ENCODE results near the gene RASGEF1C.
A peak's percentile ranks its signal among the peaks of the same experiment; 100 is the strongest.

Gene RASGEF1C

DNA sequence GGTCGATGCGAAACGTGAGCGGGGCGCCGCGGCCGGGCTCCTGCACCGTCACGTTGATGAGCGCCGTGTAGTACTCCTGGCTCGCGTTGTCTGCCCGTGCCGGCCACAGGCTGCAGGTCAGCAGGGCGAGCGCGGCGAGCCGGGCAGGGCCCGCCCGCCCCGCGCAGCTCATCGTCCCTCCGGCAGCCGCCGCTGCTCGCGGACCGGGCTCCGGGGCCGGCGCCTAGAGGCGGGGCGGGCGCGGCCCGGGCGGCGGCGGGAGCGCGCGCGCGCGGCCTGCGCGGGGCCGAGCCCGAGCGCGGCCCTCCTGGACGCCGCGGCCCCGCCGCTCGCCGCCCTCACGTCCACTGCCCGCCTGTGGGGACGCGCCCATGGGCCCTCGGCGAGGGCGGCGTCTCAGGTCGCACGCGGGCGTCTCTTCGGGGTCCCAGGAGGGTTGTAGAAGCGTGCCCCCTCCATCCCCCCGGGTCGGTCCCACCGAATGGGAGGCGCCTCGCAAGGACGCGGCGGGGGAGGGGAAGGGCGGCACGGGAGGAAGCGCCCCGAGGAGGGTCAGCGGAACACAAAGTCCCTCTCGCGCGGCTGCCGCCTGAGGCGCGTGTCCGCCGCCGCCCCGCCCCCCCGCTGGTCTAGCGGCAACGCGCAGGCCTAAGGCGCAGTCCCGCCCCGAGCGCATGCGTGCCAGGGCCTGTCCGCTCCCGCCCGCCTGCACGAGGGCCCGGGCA lies 137.3 kb downstream of the RASGEF1C start, which contains the start of gene RNF130:
Gene RNF130, minus strand, starts transcription at position 229 of the 725 bp plus-strand sequence. Its CDS starts 57 bp downstream, at position 172.
- in situ Hi-C loops (cut with HindIII; ENCODE audit: low pct_ligation_motif_present, low sequenced_read_pairs), result no loop called here
- H3K36me3 ChIP-seq (replicated peaks), result no peaks in the 10 kb centered on the region
- DNase-seq, result peak; percentile 81

DNA sequence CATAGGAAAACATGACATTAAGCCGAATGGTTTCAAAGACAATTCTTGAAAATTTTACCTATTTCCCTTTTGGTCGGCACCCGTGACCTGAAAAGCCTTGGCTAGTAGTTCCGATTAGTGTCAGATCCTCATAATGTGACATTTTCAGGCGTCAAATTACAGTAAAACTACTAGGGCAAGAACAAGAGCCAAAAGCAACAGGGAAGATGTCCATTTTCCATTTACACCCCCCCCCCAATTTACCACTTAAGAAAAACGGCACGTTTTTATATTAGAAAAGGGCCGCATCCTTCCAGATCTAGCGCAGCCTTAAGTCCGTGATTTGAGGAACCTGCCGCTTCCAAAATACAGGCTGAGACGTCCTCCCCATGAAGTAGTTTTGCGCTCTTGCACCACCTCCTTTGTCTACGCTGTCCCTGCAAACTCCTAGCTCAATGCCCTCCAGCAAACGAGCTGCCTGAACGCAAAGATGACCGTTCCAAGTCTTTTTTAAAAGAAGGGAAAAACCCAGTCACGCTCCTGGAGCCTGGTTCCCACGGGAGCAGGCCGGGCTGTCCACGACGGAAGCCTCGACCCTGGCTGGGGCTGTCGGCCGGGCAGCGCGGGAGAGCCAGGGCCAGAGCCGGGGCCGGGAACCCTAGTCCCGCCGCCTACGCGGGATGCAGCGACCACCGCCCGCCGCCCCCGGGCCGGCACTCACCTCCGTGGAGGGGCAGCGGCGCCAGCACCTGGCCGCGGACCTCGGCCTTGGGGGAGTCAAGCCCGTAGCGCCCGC lies 138.1 kb downstream of the RASGEF1C start:
- Histone ChIP-seq H3K27me3 (replicated peaks) (no peaks in the 10 kb centered on the region), H3K27ac (peak overlapping the region; percentile 27), H3K4me3 (ENCODE audit: low read depth, low read length) (peak overlapping the region; percentile 71), H3K36me3 (replicated peaks) (no peaks in the 10 kb centered on the region)
- peak; percentile 30 for DNase-seq
- TF ChIP-seq, protein P1, sequence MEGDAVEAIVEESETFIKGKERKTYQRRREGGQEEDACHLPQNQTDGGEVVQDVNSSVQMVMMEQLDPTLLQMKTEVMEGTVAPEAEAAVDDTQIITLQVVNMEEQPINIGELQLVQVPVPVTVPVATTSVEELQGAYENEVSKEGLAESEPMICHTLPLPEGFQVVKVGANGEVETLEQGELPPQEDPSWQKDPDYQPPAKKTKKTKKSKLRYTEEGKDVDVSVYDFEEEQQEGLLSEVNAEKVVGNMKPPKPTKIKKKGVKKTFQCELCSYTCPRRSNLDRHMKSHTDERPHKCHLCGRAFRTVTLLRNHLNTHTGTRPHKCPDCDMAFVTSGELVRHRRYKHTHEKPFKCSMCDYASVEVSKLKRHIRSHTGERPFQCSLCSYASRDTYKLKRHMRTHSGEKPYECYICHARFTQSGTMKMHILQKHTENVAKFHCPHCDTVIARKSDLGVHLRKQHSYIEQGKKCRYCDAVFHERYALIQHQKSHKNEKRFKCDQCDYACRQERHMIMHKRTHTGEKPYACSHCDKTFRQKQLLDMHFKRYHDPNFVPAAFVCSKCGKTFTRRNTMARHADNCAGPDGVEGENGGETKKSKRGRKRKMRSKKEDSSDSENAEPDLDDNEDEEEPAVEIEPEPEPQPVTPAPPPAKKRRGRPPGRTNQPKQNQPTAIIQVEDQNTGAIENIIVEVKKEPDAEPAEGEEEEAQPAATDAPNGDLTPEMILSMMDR (IDR thresholded peaks at IDR 0.05; ENCODE audit: low read depth, low read length, missing control alignments), result no peak
- in situ Hi-C loops (cut with HindIII; ENCODE audit: low pct_ligation_motif_present, low sequenced_read_pairs), result no loop called here

More for the DNA sequence above, 137.3 kb downstream of the RASGEF1C start, which contains the start of gene RNF130:
- Histone ChIP-seq H3K27me3 (replicated peaks) (no peaks in the 10 kb centered on the region), H3K4me3 (ENCODE audit: low read depth, low read length) (peak within 1 kb of the TSS; percentile 71), H3K27ac (peak within 1 kb of the TSS; percentile 83)
- TF ChIP-seq, protein P1 (IDR thresholded peaks at IDR 0.05; ENCODE audit: low read depth, low read length, missing control alignments), result no peak

DNA sequence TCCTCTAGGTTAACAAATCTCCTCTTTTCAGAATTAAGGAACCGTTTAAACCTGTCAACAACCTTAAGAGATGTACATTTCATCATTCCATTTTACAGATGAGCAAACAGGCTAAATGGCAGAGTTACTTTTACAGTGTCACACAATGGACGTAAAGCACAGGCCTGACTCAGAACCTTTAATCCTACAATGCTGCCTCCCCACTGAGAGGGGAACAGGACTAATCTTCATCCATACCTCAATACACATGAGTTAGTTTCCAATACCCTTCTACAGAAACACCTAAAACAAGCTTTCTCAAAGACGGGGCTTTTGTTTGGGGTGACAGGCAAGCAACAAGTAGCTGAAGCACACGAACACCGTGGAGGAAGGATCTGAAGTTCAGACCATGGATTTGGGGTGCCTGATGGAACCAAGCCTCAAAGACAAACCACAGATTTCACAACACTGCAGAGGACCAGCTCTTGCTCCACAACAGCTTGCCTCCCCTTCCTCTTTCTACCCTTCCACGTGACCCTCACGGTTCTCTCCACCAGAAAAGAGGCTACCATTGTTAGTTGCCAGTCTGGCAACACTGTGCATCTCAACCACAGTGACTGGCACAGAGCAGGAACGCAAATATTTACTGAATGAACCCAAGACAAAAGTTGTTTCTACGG lies 139.3 kb downstream of the RASGEF1C start:
- H3K27me3 ChIP-seq (replicated peaks), result no peaks in the 10 kb centered on the region
- no peak for DNase-seq
- TF ChIP-seq, protein P1 (IDR thresholded peaks at IDR 0.05; ENCODE audit: low read depth, low read length, missing control alignments), result no peak
- in situ Hi-C loops (cut with HindIII; ENCODE audit: low pct_ligation_motif_present, low sequenced_read_pairs), result no loop called here
- H3K36me3 ChIP-seq (replicated peaks), result no peaks in the 10 kb centered on the region
- peak overlapping the region; percentile 71 for H3K4me3 ChIP-seq (ENCODE audit: low read depth, low read length)
- no peak overlapping the region for H3K27ac ChIP-seq

DNA sequence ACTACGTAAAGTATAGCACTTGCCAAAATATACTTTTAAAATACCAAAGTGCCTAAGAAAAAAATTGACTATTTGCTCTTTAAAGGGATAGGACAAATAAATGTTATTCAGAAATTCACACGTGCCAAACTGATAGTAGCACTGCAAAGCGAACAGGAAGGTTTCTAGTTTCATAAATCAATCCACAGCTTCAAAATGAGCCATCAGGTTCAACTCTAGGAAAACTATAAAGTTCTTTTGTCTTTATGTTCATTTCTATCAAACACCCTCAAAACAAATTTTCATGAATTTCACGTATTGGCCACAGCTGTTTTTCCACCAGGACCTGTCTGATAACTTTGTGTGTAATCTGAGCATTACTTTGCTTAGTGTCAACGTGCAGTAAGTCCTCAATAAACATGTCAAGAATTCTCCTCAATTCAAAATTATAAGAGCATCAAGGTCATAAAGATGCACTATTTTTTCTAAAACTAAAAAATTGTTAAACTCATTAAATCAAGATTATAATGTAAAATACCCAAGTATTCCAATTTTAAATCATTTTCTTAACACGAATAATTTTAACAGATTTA lies 140.4 kb downstream of the RASGEF1C start:
- no peak overlapping the region for H3K27ac ChIP-seq
- H3K4me3 ChIP-seq (ENCODE audit: low read depth, low read length), result no peak overlapping the region
- H3K36me3 ChIP-seq (replicated peaks), result no peaks in the 10 kb centered on the region
- TF ChIP-seq, protein P1 (IDR thresholded peaks at IDR 0.05; ENCODE audit: low read depth, low read length, missing control alignments), result no peak
- DNase-seq, result no peak
- H3K27me3 ChIP-seq (replicated peaks), result no peaks in the 10 kb centered on the region
- in situ Hi-C loops (cut with HindIII; ENCODE audit: low pct_ligation_motif_present, low sequenced_read_pairs), result no loop called here

DNA sequence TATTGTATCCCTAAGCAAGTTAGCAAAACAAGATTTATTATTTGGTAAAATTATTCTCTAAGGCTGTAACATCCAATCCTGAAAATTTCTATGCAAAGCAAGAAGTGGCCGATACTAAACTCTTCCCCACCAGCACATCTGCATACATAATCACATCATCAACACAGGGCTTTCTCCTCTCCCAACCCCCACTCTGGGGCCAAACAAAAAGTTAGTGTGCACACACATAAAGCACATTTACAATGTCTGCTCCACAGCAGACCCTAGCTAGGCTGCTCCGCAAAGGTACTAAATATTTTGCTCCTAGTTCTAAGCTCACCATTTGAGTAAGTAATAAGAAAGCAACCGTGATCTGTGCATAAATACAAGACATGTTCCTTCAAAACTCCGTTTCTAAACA lies 141.0 kb downstream of the RASGEF1C start:
- in situ Hi-C loops (cut with HindIII; ENCODE audit: low pct_ligation_motif_present, low sequenced_read_pairs), result no loop called here
- Histone ChIP-seq H3K4me3 (ENCODE audit: low read depth, low read length) (no peak overlapping the region), H3K36me3 (replicated peaks) (no peaks in the 10 kb centered on the region), H3K27ac (no peak overlapping the region), H3K27me3 (replicated peaks) (no peaks in the 10 kb centered on the region)
- TF ChIP-seq, protein P1 (IDR thresholded peaks at IDR 0.05; ENCODE audit: low read depth, low read length, missing control alignments), result no peak
- no peak for DNase-seq

All from brain microvascular endothelial cell (primary cell).